HG03378 (cell line): ENCODE measurements around the gene ASB6.

Experiments used
- ATAC-seq: cut with Tn5 transposase; IDR thresholded peaks from one replicate; pipeline ENCODE4 v1.9.1; 2021; ENCODE audit warnings: mild to moderate bottlenecking, moderate library complexity; ENCODE audit not compliant: unreplicated experiment

Gene ASB6

DNA sequence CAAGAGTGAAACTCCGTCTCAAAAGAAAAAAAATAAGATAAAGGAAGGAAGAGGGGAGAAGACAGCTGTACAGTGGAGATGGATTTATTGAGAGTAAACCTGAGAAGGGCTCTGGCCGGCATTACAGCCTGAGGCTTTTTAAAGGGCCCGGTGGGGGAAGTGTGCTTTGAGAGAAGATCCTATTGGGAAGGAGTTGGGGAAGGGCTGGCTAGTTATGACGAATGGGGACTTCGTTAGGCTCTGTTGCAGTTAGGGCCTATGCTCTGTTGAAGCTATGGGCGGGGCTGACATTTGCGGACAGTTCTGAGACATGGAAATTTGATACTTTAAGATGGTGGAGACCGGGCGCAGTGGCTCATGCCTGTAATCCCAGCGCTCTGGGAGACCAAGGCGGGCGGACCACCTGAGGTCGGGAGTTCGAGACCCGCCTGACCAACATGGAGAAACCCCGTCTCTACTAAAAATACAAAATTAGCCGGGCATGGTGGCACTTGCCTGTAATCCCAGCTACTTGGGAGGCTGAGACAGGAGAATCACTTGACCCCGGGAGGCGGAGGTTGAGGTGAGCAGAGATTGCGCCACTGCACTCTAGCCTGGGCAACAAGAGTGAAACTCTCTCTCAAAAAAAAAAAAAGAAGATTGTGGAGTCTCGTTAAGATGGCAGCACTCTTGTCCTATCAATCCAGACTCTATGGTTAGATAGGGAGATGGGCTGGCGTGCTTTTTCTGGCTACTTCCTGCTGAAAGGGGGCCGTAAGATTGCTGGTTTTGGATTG, 54.3 kb downstream of the ASB6 start:
- ATAC-seq: no peak

DNA sequence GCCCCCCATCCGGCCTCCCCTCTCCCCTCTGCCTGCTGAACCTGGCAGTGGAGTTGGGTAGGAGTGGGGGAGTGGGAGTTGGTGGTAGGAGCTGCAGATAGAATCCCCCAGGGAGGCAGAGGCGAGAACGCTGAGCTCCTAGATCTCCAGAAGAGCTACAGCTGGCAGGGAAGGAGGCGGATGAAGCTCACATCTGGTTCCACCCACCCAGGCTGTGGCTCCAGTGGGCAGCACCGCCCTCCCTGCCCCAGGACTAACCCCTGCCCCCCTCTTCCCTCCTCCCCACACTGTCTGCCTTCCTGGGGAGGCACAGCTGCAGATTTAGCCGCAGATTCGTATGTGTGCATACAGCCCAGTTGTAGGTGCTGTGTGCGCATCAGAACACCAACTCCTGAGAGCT, 55.3 kb downstream of the ASB6 start:
- no peak for ATAC-seq

DNA sequence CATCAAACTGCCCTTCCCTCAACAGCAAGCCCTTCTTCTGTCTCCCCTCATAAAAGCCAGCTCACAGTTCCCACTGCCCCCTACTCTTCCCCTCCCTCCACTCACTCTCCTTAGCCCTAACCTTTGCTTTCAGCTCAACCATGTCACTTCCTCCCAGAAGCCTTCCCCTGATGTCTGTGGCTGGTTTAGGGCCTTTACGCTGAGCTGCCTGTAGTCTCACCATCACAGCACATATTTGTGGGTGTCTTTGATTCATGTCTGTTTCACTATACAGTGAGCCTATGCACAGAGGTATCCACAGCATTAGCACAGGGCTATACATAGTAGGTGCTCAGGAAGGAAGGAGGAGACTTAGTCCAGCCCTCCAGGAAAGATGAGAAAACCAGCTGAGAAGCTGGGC, 55.7 kb downstream of the ASB6 start:
- no peak for ATAC-seq

DNA sequence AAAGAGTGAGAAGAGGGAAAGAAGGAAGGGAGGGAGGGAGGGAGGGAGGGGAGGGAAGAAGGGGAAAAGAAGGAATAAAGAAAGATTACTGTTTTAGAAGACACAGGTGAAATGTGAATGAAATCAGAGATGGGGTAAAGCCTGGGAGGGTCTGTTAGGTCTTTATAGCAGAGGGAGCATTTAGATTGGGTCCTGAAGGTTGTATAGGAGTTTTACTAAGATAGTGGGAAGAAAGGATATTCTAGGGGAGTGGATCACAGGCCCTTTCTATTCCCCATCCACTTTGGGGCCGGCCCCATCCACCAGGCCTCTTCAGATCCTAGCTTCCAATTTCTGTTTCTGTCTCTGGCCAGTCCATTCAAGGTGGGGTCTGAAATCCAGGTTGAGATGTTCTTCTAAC, 56.6 kb downstream of the ASB6 start:
- ATAC-seq: no peak
